Raji (cell line): ENCODE data around the gene RALGDS.
A peak's percentile ranks its signal among the peaks of the same experiment; 100 is the strongest.

Experiments
- POLR2A ChIP-seq: IDR thresholded peaks from 2 replicates; pipeline ENCODE4 v1.6.1; 2011; ENCODE audit warnings: low read depth, low read length, control low read depth; ENCODE audit not compliant: insufficient read depth

The RALGDS gene

DNA sequence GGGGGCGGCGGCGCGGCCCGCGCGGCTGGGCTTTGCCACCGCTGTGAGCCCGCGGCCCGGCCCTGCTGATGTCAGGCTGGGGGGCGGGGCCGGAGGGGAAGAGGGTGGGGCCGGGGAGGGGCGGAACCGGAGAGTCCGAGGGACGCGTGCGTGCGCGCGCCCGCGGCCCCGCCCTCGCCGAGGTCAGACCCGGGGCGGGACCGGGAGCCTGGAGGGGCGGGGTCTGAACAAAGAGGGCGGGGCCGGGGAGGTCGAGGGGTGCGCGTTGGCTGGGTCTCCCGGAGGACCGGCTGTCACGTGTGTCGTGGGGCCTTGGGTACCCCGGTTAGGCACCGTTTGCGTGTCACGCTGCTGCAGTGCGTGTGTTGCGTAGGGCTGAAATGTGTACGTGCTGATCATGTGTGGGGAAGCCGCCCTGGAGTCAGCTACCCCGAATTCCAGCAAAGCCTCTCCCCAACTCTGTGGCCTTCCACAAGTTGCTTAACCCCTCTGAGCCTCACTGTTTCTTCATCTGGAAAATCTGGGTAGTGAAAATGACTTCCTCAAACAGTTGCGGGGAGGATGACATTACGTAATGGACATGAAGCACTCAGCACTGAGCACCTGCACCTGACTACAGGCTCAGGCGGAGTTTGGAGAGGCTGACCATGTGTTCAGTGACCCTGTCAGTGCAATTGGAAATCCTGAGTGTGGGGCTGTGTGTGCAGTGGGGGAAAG lies at the start of gene RALGDS:
Gene RALGDS, minus strand, starts transcription at position 43 of the 717 bp plus-strand sequence. CDS start 86 bp downstream, outside the sequence.
- peak; percentile 61 for TF ChIP-seq POLR2A

DNA sequence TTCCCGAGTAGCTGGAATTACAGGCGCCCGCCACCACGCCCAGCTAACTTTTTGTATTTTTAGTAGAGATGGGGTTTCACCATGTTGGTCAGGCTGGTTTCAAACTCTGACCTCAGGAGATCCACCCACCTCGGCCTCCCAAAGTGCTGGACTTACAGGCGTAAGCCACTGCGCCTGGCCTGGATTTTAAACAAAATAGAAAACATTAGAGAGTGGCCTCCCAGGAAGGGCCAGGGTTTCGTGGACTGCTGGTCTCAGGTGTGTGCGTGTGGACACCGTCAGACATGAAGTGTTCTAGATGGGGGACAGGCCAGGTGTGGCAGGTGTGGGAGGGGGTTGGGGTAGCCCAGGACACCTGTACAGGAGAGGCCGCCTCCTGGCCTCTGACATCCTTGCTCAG lies 49.7 kb upstream of the RALGDS start:
- TF ChIP-seq POLR2A, result no peak

DNA sequence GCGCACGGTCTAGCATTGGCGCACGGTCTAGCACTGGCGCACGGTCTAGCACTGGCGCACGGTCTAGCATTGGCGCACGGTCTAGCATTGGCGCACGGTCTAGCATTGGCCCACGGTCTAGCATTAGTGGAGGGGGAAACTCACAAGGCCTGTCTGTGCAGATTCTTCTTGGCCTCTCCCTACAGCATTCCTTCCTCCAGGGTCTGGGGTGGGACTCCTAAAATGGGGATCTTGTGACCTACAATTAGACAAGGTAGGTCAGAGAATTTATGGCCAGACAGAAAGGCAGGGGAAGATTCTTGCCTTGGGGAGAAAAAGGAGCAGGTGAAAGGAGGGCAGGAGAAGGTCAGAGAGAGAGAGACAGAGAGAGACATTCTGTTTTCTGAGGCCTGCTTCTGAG lies 48.1 kb upstream of the RALGDS start:
- no peak for TF ChIP-seq POLR2A

DNA sequence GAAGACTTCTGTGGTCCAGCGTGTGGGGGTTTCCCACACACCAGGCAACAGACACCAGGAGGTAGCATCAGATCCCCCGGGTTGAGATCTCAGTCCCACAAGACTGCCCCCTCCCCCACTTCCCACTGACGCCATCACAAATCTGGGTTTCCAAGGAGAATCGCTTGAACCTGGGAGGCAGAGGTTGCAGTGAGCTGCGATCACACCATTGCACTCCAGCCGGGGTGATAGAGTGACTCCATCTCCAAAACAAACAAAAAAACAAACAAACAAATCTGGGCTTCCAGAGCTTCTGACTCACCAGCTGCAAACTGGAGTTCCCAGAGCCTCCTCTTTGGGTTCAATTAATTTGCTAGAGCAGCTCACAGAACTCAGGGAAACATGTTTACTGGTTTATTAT lies 47.4 kb upstream of the RALGDS start:
- no peak for TF ChIP-seq POLR2A

DNA sequence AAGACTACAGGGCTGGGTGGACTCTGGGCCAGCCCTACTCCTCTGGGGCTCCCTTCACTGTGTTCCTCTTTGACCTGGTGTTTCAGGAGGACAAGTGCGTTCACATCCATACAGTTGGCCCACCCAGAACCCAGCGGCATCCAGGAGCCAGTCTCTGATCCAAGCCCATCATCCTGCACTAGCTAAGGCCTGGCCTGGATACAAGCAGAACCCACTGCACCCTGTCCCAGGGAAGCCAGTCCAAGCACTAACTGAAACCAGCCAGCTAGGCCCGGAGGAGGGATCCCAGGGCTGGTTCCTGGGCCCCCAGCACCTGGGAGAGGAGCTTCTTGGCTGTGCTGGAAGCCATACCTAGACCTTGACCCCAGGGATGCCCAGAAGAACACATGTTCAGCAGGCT lies 46.7 kb upstream of the RALGDS start:
- TF ChIP-seq POLR2A, result no peak

DNA sequence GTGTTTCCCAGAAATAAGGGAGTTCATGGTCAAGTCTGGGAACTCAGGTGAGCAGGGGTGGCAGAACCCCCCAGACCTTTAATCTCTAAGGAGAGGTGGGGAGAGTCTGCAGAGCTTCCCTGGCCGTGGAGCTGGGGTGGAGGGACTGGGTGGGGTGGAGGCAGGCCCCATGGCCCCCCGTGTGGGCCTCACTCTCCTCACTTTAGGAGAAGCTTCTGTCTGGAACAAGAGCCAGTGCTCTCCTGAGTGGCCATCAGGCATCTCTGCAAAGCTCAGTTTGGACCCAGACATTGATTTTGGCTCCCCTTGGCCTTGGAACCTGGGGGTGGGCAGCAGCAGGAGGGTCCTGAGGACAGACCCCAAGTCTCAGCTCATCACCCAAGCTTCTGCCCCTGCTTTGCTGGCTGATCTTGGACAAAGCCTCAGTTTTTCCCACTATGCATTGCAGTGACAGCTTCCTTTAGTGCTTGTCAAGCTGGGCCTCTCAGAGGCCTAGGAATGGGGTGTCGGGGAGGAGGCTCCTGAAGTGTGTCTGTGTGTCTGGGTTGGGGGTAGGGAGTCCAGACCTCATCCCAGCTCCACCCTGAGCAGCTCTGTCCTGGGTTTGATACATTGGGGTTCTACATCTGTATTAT lies 46.2 kb upstream of the RALGDS start:
- no peak for TF ChIP-seq POLR2A

DNA sequence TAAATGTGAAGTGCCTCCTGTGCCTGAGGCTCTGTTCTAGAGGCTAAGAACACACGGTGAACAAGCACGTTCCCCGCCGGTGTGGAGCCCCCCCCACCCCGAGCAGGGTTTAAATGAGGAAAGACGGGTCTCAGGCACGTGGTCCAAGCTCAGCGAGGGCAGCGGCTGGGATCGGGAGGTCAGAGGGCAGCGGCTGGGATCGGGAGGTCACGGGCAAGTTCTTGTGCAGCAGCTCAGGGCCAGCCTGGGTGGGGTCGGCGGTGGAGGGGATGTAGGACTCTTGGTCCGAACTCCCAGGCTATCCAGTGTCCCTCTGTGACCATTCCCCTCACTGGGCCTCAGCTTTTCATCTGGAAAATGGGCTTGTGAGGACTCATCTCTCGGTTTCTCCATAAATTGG lies 45.4 kb upstream of the RALGDS start:
- no peak for TF ChIP-seq POLR2A

DNA sequence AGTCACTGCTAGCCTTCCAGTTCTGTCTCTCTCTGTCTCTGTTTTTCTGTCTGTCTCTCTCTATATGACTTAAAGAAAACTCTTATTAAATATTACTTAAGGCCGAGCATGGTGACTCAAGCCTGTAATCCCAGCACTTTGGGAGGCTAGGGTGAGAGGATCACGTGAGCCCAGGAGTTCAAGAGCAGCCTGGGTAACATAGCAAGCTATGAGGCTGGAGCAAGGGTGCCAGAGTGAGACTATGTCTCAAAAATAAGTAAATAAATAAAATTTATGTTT lies 44.4 kb upstream of the RALGDS start:
- no peak for TF ChIP-seq POLR2A

DNA sequence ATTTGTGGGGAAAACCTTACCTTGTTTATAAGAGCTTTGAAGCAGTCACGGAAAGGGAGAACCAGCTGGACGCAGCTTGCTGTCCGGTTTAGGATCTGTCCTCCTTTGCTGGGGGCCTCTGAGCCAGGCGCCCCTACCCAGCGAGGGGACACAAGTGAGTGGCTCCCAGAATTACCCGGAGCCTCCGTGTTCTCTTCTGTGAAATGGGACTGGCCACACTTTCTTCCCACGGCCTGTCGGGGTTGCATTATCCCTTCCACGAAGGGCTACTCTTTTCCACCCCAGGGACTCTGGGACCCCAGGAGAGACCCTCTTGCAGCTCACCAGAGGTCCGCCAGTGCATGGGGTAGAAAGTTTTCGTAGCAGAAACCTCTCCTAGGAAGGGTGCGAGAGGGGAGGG lies 43.2 kb upstream of the RALGDS start:
- TF ChIP-seq POLR2A, result no peak

DNA sequence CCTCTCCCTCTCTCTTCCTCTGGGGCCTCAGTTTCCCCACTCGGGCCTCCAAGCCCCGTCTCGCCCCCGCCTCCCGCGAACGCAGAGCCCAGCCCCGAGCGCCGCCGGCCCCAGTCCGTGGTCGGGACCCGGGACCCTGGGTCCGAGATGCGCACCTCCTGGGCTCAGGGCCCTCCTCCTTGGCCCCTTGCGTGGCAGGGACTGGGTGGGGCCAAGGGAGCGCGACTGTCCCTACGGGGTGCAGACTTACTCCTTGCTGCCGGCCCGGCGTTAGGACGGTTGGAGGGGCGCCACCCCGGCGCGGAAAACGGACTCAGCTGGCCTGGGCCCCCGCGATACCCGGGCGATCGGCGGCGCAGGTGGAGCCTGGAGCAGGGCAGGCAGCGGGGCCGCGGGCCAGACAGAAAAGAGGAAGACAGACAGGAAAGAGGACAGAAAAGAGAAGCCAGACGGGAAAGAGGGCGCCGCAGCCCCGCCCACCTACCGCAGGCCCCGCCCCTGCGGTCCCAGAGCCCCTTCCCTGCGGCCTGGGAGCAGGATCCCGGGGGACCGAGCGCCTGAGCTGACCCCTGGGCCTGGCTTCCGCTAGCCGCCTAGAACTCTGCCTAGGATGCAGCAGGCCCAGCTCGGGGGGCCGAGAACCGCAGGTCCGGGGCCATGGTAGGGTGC lies 42.6 kb upstream of the RALGDS start, which contains the start of gene GBGT1:
Gene GBGT1, minus strand, starts transcription at position 411 of the 669 bp plus-strand sequence. CDS start 1,502 bp downstream, outside the sequence.
- TF ChIP-seq POLR2A, result no peak

DNA sequence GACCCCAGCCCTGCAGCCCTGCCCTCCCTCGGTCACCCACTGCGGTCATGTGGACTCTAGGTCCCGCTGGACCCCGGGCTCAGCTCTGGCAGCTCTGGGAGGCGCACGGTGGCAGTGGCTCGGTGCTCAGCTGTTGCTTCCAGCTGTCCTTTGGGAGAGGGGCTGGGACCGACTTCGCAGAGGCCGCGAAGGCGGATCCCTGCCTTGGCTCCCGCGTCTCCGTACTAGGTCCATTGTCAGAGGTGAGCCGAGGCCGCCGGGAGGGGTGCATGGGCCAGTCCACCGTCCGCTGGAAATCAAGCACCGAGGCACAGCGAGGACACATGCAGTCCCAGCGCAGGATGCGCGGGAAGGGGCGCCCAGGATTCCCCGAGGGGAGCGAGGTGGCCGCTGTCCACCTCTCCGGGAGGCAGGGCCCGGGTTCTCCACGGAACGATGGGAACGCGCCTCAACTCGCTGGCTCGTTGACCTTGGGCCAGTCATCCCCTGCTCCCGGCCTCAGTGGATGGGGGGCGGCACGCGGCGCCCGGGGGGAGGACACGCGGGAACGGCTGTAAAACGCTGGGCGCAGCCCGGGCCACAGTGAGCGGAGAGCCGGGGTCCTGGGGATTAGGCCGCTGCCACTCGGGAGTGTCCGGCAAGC lies 41.9 kb upstream of the RALGDS start:
- TF ChIP-seq POLR2A, result no peak

DNA sequence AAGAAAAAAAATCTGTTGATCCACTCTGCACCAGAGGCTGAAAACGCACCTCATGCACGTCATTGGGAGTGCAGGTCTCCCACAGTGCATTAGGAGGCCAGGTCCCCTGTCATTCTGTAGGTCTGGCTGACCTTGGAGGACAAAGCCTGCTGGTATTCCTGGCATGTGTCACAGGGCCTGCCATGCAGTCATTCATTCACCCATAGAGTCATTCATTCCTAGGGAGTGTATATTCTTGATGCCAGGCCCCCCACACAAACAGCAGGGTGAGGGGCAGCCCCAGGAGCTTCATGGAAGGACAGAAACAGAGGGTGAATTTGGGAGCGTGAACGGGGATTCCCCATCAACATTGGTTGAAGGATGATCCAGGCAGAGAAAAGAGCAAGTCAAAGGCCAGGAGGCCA lies 40.5 kb upstream of the RALGDS start:
- TF ChIP-seq POLR2A, result no peak

DNA sequence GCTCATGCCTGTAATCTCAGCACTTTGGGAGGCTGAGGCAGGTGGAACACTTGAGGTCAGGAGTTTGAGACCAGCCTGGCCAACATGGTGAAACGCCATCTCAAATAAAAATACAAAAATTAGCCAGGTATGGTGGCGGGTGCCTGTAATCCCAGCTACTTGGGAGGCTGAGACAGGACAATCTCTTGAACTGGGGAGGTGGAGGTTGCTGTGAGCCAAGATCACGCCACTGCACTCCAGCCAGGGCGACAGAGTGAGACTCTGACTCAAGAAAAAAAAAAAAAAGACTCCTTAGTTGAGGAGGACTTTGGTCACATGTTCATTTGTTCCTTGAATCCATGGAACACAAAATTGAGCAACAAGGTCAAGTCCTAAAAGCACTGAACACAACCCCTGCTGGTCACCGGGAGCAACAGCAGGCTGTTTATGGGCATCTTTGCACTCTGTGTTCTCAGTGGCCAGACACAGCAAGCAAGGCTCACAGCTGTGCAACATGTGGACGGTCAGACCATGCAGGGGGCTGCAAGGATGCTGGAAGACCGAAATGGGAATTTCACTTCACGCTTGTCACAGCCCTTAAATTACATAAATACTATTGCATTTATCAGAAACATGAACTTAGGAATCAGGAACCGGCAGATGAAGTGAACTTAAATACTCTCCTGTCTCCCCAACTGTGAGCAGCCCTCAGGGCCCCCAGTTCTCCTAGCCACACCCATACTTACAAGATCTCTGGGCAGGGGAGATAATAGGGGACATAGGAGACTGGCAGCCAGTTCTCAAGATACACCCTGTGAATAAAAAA lies 39.9 kb upstream of the RALGDS start:
- TF ChIP-seq POLR2A, result no peak

DNA sequence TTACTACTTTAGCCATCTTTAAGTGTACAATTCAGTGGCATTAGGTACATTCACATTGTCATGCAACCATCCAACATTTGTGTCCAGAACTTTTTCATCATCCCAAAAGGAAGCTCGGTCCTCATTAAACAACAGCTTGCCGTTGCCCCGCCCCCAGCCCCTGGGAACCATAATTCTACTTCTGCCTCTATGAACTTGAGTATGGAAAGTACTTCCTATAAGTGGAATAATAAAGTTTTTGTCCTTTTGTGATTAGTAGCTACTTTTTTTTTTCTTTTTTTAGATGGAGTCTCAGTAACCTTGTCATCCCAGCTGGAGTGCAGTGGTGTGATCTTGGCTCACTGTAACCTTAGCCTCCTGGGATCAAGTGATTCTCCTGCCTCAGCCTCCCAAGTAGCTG lies 37.7 kb upstream of the RALGDS start:
- TF ChIP-seq POLR2A, result no peak

DNA sequence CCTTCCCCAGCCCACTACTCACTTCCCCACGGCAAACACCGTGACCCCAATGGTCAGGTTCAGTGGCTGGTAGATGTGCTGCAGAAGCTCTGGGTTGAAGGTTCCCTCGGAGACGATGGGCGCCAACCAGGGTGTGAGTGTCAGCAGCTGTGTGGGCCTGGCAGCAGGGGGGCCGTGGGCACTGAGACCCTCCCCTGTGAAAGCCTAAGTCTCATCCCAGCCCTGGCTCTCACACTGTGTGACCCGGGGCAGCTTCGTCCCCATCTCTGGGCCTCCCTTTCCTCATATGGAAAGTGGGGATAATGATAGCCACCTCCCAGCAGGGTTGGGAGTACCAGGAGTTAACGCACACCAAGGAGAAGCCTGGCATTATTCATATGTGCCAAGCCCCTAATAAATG lies 34.1 kb upstream of the RALGDS start:
- no peak for TF ChIP-seq POLR2A
